CD4-positive, alpha-beta T cell (primary cell): Measurements from ENCODE around the gene FSTL4. TPM values are rescaled to one million over a fixed set of nuclear protein-coding genes. Genes with fewer than 3 reads are reported as not detected.

Experiments
- ATAC-seq: fragments of 200-7000 bp; cut with Tn5 transposase; one replicate; pipeline ENCODE4 v1.10.0; 2022; ENCODE audit warnings: mild to moderate bottlenecking; ENCODE audit not compliant: poor library complexity
- CTCF ChIA-PET: fragments of 350-600 bp; sonication (Branson Sonifier 250); formaldehyde crosslinking; loops from one replicate; lab custom pipeline; 2021; ENCODE audit warnings: antibody characterized with exemption, inconsistent platforms; lab: Charles Lee
- POLR2A ChIA-PET: fragments of 350-600 bp; sonication (Branson Sonifier 250); formaldehyde crosslinking; loops from one replicate; lab custom pipeline; 2021; ENCODE audit warnings: antibody characterized with exemption, inconsistent platforms; lab: Charles Lee
- DNase-seq, 14 experiments: peaks; one replicate each; pipeline ENCODE4 v3.0.0-alpha.2; 2013 to 2020; ENCODE audit warnings: mixed read lengths in 2 of 14
- H3K27ac ChIP-seq, 2 donors: one replicate each; pipeline versions ENCODE4 v1.5.1 to v1.7.0; 2013; ENCODE audit warnings: low read length in 2 of 2, low read depth in 1 of 2, mild to moderate bottlenecking in 1 of 2
- H3K27me3 ChIP-seq, 2 experiments: 1 replicate in 1 of 2; 2 replicates in 1 of 2; pipeline versions ENCODE4 v1.6.1 to v1.7.0; 2013; ENCODE audit warnings: low read length in 2 of 2, control low read depth in 1 of 2, mild to moderate bottlenecking in 1 of 2, moderate library complexity in 1 of 2; ENCODE audit not compliant: insufficient read depth in 2 of 2, control insufficient read depth in 1 of 2
- H3K36me3 ChIP-seq: one replicate; pipeline ENCODE4 v1.6.1; 2013; ENCODE audit warnings: low read length, control low read depth; ENCODE audit not compliant: insufficient read depth
- H3K4me1 ChIP-seq: one replicate; pipeline ENCODE4 v1.6.1; 2013; ENCODE audit warnings: low read length, control low read depth; ENCODE audit not compliant: insufficient read depth
- H3K4me3 ChIP-seq: one replicate; pipeline ENCODE4 v1.5.1; 2013; ENCODE audit warnings: mild to moderate bottlenecking, low read length, moderate library complexity
- H3K9me3 ChIP-seq, 2 experiments: 1 replicate in 1 of 2; 2 replicates in 1 of 2; pipeline versions ENCODE4 v1.6.1 to v1.7.0; 2013; ENCODE audit warnings: low read length in 2 of 2, mild to moderate bottlenecking in 2 of 2, control low read depth in 1 of 2, moderate library complexity in 1 of 2; ENCODE audit not compliant: control insufficient read depth in 1 of 2, insufficient read depth in 1 of 2
- H3K27ac Mint-ChIP-seq: one replicate; pipeline ENCODE4 v1.8.0; 2020; ENCODE audit warnings: mixed read lengths
- H3K27me3 Mint-ChIP-seq: one replicate; pipeline ENCODE4 v1.8.0; 2021; ENCODE audit warnings: mixed read lengths
- H3K36me3 Mint-ChIP-seq: one replicate; pipeline ENCODE4 v1.8.0; 2021; ENCODE audit warnings: low read depth, mixed read lengths
- H3K4me1 Mint-ChIP-seq: one replicate; pipeline ENCODE4 v1.8.0; 2021; ENCODE audit warnings: low read depth, mixed read lengths
- H3K4me3 Mint-ChIP-seq: one replicate; pipeline ENCODE4 v1.8.0; 2020; ENCODE audit warnings: mild to moderate bottlenecking, mixed read lengths
- H3K9me3 Mint-ChIP-seq: one replicate; pipeline ENCODE4 v1.8.0; 2020; ENCODE audit warnings: mixed read lengths
- intact Hi-C, 2 experiments: fragments of 100-400 bp; cut with DNase I in 1 of 2; cut with micrococcal nuclease in 1 of 2; formaldehyde crosslinking; loops; one replicate each; pipeline versions ENCODE4 v1.15.1 to v1.9.0; 2023 to 2025; cut with DNase I, micrococcal nuclease
- total RNA-seq, 174 experiments: library from RNA in 2 of 174; stranded (reverse) in 2 of 174; gene quantifications; one replicate each; pipeline ENCODE4 v1.2.3 and lab custom pipeline; 2021 to 2026
- TF ChIP-seq, protein P1 (sequence below): fragments of 200-600 bp; IDR thresholded peaks from one replicate; pipeline ENCODE4 v1.8.0; 2022; ENCODE audit warnings: antibody characterized with exemption, mild to moderate bottlenecking

FSTL4 gene
- total RNA-seq, 2 experiments from 2014 or later: not detected

DNA sequence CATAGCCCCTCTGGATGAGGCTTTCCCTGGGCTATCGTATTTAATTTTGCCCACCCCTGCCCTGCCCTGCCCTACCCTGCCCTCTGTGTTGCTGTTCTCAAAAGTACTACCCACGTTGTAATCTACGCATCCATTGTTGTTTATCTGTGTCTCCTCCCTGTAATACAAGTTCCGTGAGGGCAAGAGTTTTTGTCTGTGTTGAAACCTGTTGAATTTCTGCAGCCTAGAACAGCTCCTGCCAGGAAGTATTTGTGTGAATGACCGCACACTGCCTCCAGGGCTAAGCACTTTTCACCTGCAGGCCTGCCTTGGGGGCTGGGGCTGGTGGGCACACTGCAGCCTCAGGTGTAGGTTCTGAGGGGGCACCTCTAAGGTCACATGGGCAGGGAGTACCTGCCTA is 315.7 kb downstream of the FSTL4 start:
- H3K4me1 Mint-ChIP-seq: peaks cover 7% of the 10 kb centered on the region
- intact Hi-C loops: no loop called here
- Histone ChIP-seq H3K4me3 (no peak overlapping the region), H3K27me3 (no peaks in the 10 kb centered on the region), H3K9me3 (no peaks in the 10 kb centered on the region), H3K4me1 (peaks cover 7% of the 10 kb centered on the region), H3K36me3 (no peaks in the 10 kb centered on the region), H3K27ac (no peak overlapping the region)
- TF ChIP-seq, protein P1, sequence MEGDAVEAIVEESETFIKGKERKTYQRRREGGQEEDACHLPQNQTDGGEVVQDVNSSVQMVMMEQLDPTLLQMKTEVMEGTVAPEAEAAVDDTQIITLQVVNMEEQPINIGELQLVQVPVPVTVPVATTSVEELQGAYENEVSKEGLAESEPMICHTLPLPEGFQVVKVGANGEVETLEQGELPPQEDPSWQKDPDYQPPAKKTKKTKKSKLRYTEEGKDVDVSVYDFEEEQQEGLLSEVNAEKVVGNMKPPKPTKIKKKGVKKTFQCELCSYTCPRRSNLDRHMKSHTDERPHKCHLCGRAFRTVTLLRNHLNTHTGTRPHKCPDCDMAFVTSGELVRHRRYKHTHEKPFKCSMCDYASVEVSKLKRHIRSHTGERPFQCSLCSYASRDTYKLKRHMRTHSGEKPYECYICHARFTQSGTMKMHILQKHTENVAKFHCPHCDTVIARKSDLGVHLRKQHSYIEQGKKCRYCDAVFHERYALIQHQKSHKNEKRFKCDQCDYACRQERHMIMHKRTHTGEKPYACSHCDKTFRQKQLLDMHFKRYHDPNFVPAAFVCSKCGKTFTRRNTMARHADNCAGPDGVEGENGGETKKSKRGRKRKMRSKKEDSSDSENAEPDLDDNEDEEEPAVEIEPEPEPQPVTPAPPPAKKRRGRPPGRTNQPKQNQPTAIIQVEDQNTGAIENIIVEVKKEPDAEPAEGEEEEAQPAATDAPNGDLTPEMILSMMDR: no peak
- no peaks in the 10 kb centered on the region for H3K9me3 Mint-ChIP-seq
- H3K4me3 Mint-ChIP-seq: no peak overlapping the region
- CTCF ChIA-PET: no interaction called here
- no peak for DNase-seq
- POLR2A ChIA-PET: no interaction called here
- ATAC-seq: no peak
- H3K27ac Mint-ChIP-seq: no peak overlapping the region
- H3K36me3 Mint-ChIP-seq: no peaks in the 10 kb centered on the region
- H3K27me3 Mint-ChIP-seq: no peaks in the 10 kb centered on the region

DNA sequence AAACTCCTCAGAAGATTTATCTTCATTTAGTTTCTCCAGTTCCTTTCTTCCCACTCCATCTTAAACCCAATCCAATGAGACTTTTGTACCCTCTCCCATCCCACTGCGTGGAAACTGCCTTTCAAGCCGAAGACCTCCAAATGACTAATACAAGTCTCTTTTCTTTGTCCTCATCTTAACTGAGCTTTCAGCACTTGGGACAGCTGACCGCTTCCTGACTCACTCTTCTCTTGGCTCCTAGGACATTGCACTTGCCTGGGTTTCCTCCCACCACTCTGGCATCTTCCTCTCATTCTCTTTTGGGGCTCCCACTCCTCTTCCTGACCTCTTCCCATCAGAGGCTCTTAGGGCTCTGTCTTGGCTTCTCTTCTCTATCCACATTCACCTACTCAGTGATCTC is 316.8 kb downstream of the FSTL4 start:
- no peak overlapping the region for H3K27ac ChIP-seq
- no peaks in the 10 kb centered on the region for H3K9me3 Mint-ChIP-seq
- ChIA-PET CTCF (no interaction called here), POLR2A (no interaction called here)
- no peaks in the 10 kb centered on the region for H3K27me3 ChIP-seq
- no peaks in the 10 kb centered on the region for H3K27me3 Mint-ChIP-seq
- H3K36me3 ChIP-seq: no peaks in the 10 kb centered on the region
- no peak overlapping the region for H3K4me3 ChIP-seq
- no peak for DNase-seq
- no peaks in the 10 kb centered on the region for H3K36me3 Mint-ChIP-seq
- intact Hi-C loops: no loop called here
- no peak overlapping the region for H3K27ac Mint-ChIP-seq
- TF ChIP-seq, protein P1: no peak
- ATAC-seq: no peak
- H3K9me3 ChIP-seq: no peaks in the 10 kb centered on the region
- peaks cover 7% of the 10 kb centered on the region for H3K4me1 Mint-ChIP-seq
- no peak overlapping the region for H3K4me3 Mint-ChIP-seq
- H3K4me1 ChIP-seq: peaks cover 7% of the 10 kb centered on the region

DNA sequence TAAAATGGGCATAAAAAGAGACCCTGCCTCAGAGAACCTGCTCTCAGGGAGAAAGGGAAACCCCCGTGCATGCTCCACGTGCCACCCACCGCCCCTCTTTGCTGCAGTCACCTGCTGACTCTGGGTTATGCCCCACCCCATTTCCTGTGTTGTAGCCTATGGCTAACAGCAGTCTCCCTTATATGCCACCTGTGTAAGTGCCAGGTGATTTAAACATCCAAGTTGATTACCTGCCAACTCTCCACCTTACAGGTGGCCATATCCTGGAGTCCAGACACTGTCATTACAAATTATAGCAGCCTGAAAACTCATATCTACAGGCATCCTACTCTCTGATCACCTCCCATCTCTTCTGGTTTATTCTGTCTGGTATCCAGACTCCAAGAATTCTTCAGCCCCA is 318.0 kb downstream of the FSTL4 start:
- H3K9me3 Mint-ChIP-seq: no peaks in the 10 kb centered on the region
- Histone ChIP-seq H3K36me3 (no peaks in the 10 kb centered on the region), H3K4me3 (no peak overlapping the region), H3K27ac (no peak overlapping the region), H3K4me1 (peaks cover 7% of the 10 kb centered on the region), H3K9me3 (no peaks in the 10 kb centered on the region), H3K27me3 (no peaks in the 10 kb centered on the region)
- intact Hi-C loops: no loop called here
- H3K27me3 Mint-ChIP-seq: no peaks in the 10 kb centered on the region
- no peak for DNase-seq
- TF ChIP-seq, protein P1: no peak
- POLR2A ChIA-PET: no interaction called here
- no peak for ATAC-seq
- peaks cover 7% of the 10 kb centered on the region for H3K4me1 Mint-ChIP-seq
- CTCF ChIA-PET: interaction anchor here (0.5 kb wide), 1 partner anchor 1401 kb away, joined by 3 read pairs; no protein-coding TSS in a partner anchor
- H3K36me3 Mint-ChIP-seq: no peaks in the 10 kb centered on the region
- H3K27ac Mint-ChIP-seq: no peak overlapping the region
- H3K4me3 Mint-ChIP-seq: no peak overlapping the region
